HepG2 (cell line): ENCODE measurements around the gene PEX14. TPM values are rescaled to one million over a fixed set of nuclear protein-coding genes. Genes with fewer than 3 reads are reported as not detected.
A peak's percentile ranks its signal among the peaks of the same experiment; 100 is the strongest.

Source experiments
- ATAC-seq: fragments of 200-7000 bp; cut with Tn5 transposase; 3 replicates; pipeline ENCODE4 v1.9.1; 2020; ENCODE audit warnings: mild to moderate bottlenecking, moderate library complexity
- BruUV-seq: library from RNA; stranded (reverse); fragments of 400-500 nt; replicated peaks from 2 replicates; lab custom pipeline; 2021; lab: Mats Ljungman, UMichigan
- CTCF ChIA-PET: fragments of 300-600 bp; formaldehyde crosslinking; extraction: SDS; loops from one replicate; lab custom pipeline; 2021; ENCODE audit warnings: low total read pairs, inconsistent platforms, low intra/inter-chr PET ratio; lab: Yijun Ruan, JAX
- POLR2A ChIA-PET: fragments of 350-600 bp; sonication (Branson Sonifier 250); formaldehyde crosslinking; loops from one replicate; lab custom pipeline; 2020; ENCODE audit warnings: antibody characterized with exemption, inconsistent platforms; lab: Yijun Ruan, JAX
- DNase-seq: peaks from one replicate; pipeline ENCODE4 v3.0.0-alpha.2; 2015; ENCODE audit warnings: low spot score
- FAIRE-seq: peaks from 3 replicates; lab custom pipeline; 2011; peaks lifted over from hg19 to GRCh38; lab: Jason Lieb, UNC
- H2AFZ ChIP-seq: one replicate; pipeline ENCODE4 v1.6.1; 2011; ENCODE audit warnings: low read length, inconsistent platforms
- H3K27ac ChIP-seq: fragments of 300-600 bp; 3 replicates; pipeline ENCODE4 v1.8.0; 2011; ENCODE audit warnings: mixed run types, mild to moderate bottlenecking, mixed read lengths, low read length, inconsistent platforms; ENCODE audit not compliant: insufficient read depth; ENCODE audit errors: extremely low read length
- H3K27me3 ChIP-seq, 2 experiments: fragments of 200-600 bp in 1 of 2; 2 replicates in 1 of 2; 3 replicates in 1 of 2; pipeline versions ENCODE4 v1.6.0 to v1.8.0; 2011; ENCODE audit warnings: low read length in 2 of 2, mild to moderate bottlenecking in 2 of 2, moderate library complexity in 2 of 2, inconsistent platforms in 1 of 2; ENCODE audit not compliant: insufficient read depth in 2 of 2, control insufficient read depth in 1 of 2
- H3K36me3 ChIP-seq, 2 experiments: fragments of 200-600 bp in 1 of 2; replicated peaks in 1 of 2; 2 replicates in 1 of 2; 3 replicates in 1 of 2; pipeline versions ENCODE4 v1.5.1 to v1.8.0; 2011; ENCODE audit warnings: low read length in 2 of 2, inconsistent platforms in 1 of 2; ENCODE audit not compliant: insufficient read depth in 2 of 2, control insufficient read depth in 1 of 2
- H3K4me1 ChIP-seq: 2 replicates; pipeline ENCODE4 v1.5.1; 2012; ENCODE audit warnings: low read length, inconsistent platforms; ENCODE audit not compliant: insufficient read depth
- H3K4me2 ChIP-seq: 2 replicates; pipeline ENCODE4 v1.6.0; 2011; ENCODE audit warnings: low read depth, low read length, inconsistent platforms
- H3K4me3 ChIP-seq, 3 experiments: fragments of 200-600 bp in 1 of 3; sonication (generic), shearing (Covaris generic) in 1 of 3; replicated peaks in 1 of 3; 2 replicates each; pipeline ENCODE4 v1.5.1; 2011 to 2016; ENCODE audit warnings: low read length in 3 of 3, inconsistent platforms in 2 of 3, low read depth in 2 of 3, mild to moderate bottlenecking in 2 of 3, control low read depth in 1 of 3, mixed read lengths in 1 of 3; ENCODE audit not compliant: insufficient read depth in 1 of 3
- H3K79me2 ChIP-seq: one replicate; pipeline ENCODE4 v1.6.1; 2011; ENCODE audit warnings: low read length, inconsistent platforms; ENCODE audit not compliant: insufficient read depth
- H3K9ac ChIP-seq: 2 replicates; pipeline ENCODE4 v1.6.0; 2011; ENCODE audit warnings: mild to moderate bottlenecking, low read depth, low read length, inconsistent platforms; ENCODE audit not compliant: insufficient read depth
- H3K9me3 ChIP-seq: 2 replicates; pipeline ENCODE4 v1.5.1; 2012; ENCODE audit warnings: mild to moderate bottlenecking, low read length
- H4K20me1 ChIP-seq: 2 replicates; pipeline ENCODE4 v1.6.0; 2011; ENCODE audit warnings: inconsistent platforms, mild to moderate bottlenecking, low read length, moderate library complexity; ENCODE audit not compliant: insufficient read depth
- AGO1 ChIP-seq: fragments of 200-400 bp; formaldehyde crosslinking; IDR thresholded peaks from 2 replicates; pipeline ENCODE4 v1.6.1; 2017; ENCODE audit warnings: mild to moderate bottlenecking, low read depth, low read length, moderate library complexity; ENCODE audit not compliant: poor library complexity, severe bottlenecking
- AGO2 ChIP-seq: fragments of 200-400 bp; formaldehyde crosslinking; optimal IDR thresholded peaks from 2 replicates; pipeline ENCODE3; 2017; ENCODE audit warnings: mild to moderate bottlenecking, low read depth, low read length, moderate library complexity
- KDM3A ChIP-seq: IDR thresholded peaks from 2 replicates; pipeline ENCODE4 v1.6.1; 2018; ENCODE audit warnings: low read depth, missing compliant biosample characterization
- NFYB ChIP-seq: sonication (generic); formaldehyde crosslinking; IDR thresholded peaks from 2 replicates; pipeline ENCODE4 v1.4.0; 2020; ENCODE audit warnings: missing genetic modification reagents
- NR2C2 ChIP-seq: sonication (generic); formaldehyde crosslinking; IDR thresholded peaks from 2 replicates; pipeline ENCODE4 v1.4.0; 2020; ENCODE audit warnings: missing genetic modification reagents, mild to moderate bottlenecking, moderate library complexity, borderline replicate concordance
- ZNF232 ChIP-seq: sonication (generic); formaldehyde crosslinking; IDR thresholded peaks from 2 replicates; pipeline ENCODE4 v1.4.0; 2020; ENCODE audit warnings: missing genetic modification reagents, borderline replicate concordance
- ZNF589 ChIP-seq: sonication (generic); formaldehyde crosslinking; conservative IDR thresholded peaks from 2 replicates; pipeline ENCODE4 v1.8.0; 2022; ENCODE audit warnings: mild to moderate bottlenecking, moderate library complexity, missing genetic modification reagents
- WGBS: methylation state at CpG from one replicate; pipeline ENCODE4 v1.1.6; 2017; ENCODE audit warnings: low lambda C conversion rate; 5-methylcytosine and 5-hydroxymethylcytosine counted together
- in situ Hi-C: cut with HindIII; loops from 2 replicates; pipeline ENCODE4 v1.10.0; 2017; ENCODE audit warnings: low pct_unique_long_range_greater_than_20kb; ENCODE audit not compliant: extremely low pct_ligation_motif_present
- intact Hi-C: fragments of 100-400 bp; cut with micrococcal nuclease; formaldehyde crosslinking; loops from one replicate; pipeline ENCODE4 v1.10.0; 2022; ENCODE audit not compliant: unreplicated experiment
- polyA plus RNA-seq, 8 experiments: library from polyadenylated mRNA; depleted of rRNA in 3 of 8; stranded (reverse) in 7 of 8; unstranded in 1 of 8; fragments of >200 nt; fragmentation: Illumina TruSeq in 4 of 8; extraction: Trizol in 4 of 8; gene quantifications; 2 replicates each; pipeline versions ENCODE4 v1.2.1 to v1.2.3, GENCODE V29; 2011 to 2016; ENCODE audit warnings: low read depth in 4 of 8, missing spikeins in 1 of 8, mixed read lengths in 1 of 8; ENCODE audit not compliant: insufficient read depth in 1 of 8
- total RNA-seq, 5 experiments: library from RNA; depleted of rRNA; stranded (reverse); fragments of >200 nt; fragmentation: Illumina TruSeq; extraction: Trizol; gene quantifications; 2 replicates each; pipeline ENCODE4 v1.2.3, GENCODE V29; 2016; ENCODE audit warnings: low read depth in 1 of 5

The PEX14 gene
- total and polyA plus RNA-seq, 2 of the 13 experiments (the other 11 are each of a cell fraction or from before 2014, with no cell fraction given), result 6.5 to 9.9 TPM

DNA sequence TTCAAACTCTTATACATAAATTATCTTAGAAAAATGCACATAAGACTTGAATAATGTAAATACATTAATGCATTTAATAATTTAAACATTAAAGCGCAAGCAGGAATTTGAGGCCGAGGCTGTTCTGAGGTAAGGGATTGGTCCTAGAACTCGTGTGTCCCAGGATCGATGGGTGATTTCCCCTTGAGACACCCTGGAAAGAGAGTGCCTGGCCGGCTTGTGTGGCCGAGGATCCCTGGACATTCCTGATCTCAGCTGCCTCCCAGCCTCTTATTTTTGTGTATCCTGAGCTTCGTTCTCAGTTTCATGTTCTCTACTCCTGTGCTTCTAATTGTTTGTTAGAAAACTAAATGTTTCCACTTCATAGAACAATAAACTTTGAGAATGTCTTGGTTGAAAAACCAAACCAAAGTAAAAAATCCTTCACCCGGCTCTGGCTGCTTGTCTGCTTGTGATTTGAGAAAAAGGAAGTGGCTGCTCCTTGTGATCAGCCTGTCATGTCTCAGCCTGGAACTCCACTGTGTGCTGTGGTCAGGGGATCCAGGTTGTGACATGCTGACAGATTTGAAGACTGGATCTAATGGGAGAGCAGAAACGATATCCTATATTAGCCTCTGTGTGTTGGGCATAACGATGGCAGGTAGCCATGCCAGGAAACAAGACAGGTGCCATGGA is 40.7 kb downstream of the PEX14 start:
- POLR2A ChIA-PET, result no interaction called here
- Histone ChIP-seq H3K4me3 (no peak overlapping the region), H3K79me2 (peaks cover 30% of the 10 kb centered on the region), H3K36me3 (peaks cover 0 to 3% of the 10 kb centered on the region in 2 experiments; a peak in 1 of 5 replicates), H3K27ac (peak overlapping the region; percentile 4), H2AFZ (no peak overlapping the region), H3K9me3 (no peaks in the 10 kb centered on the region), H3K4me2 (0 out of 2 replicates have a peak overlapping the region, but pooled peaks have one; percentile 29), H3K9ac (no peak overlapping the region), H3K27me3 (no peaks in the 10 kb centered on the region), H4K20me1 (peaks cover 21% of the 10 kb centered on the region), H3K4me1 (peaks cover 71% of the 10 kb centered on the region)
- intact Hi-C loops (loop anchor here (10.0 kb wide), 2 partner anchors 79 to 109 kb away; no protein-coding TSS in a partner anchor), in situ Hi-C loops (no loop called here)
- TF ChIP-seq ZNF589 (no peak), ZNF232 (CRISPR knock-in tag) (no peak), KDM3A (CRISPR knock-in tag) (no peak), NFYB (CRISPR knock-in tag) (no peak), AGO2 (no peak), NR2C2 (no peak), AGO1 (no peak)
- CTCF ChIA-PET, result interaction anchor here (1.6 kb wide), 1 partner anchor 352 kb away, joined by 9 read pairs; no protein-coding TSS in a partner anchor
- FAIRE-seq (no peak), ATAC-seq (no peak), DNase-seq (no peak)
- no TSS peak for BruUV-seq
- 82% methylated on average over 10 of the region's 10 CpGs for WGBS
